ENCODE measurements around the gene DLGAP3.
A peak's percentile ranks its signal among the peaks of the same experiment; 100 is the strongest.

Gene DLGAP3

DNA sequence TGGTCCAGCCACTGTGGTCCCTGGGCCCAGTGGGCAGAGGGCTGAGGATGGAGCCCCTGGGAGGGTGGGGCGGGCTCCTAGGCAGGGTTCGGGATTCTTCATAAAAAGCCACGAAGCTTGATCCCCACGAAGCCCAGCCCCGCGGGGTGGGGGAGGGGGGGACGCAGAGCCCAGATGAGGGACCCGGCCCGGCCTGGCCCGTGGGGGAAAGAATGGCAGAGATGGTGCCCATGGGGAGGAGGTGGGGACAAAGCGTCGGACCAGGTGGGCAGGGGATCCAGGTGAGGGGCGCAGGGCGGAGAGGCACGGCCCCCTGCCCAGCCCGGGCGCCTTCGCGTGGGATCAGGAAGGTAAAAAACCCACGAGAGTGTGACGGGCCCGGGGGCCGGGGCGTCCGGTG is 63.9 kb downstream of the DLGAP3 start:
- no peak for DNase-seq

DNA sequence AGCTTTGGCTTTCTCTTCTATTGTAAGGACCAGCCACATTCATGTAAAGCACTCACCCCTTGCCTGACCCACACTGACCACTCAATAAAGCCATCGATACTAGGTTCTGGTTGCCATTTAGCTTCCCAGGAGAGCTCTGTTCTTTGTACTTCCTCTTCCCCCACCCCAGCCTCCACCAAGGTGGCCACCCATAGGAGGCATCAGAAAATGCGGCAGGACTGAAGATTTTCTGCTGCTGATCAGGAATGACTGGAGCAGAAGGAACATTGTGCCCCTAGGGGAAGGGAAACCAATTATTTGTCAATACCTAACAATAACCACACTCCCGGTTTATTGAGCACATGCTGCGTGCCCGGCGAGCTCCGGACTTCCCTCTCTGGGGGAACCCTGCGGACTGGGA is 64.7 kb downstream of the DLGAP3 start:
- DNase-seq: no peak

DNA sequence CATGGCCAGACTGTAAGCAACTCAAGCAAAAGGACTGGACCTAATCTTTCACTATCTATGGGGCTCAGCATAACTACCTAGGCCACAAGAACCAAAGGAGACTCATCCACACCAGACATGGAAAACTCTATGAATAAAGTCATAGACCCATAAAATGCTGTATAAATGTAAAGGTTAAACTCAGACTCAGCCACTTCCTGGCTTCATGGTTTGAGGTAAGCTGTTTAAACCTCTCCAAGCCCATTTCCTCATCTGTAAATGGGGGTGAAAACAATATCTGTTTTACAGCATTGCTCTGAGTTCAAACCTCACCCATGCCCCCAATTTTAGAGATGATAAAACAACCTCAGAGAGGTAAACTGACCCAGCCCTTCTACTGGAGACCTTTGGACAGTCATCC is 65.9 kb downstream of the DLGAP3 start:
- DNase-seq: no peak

DNA sequence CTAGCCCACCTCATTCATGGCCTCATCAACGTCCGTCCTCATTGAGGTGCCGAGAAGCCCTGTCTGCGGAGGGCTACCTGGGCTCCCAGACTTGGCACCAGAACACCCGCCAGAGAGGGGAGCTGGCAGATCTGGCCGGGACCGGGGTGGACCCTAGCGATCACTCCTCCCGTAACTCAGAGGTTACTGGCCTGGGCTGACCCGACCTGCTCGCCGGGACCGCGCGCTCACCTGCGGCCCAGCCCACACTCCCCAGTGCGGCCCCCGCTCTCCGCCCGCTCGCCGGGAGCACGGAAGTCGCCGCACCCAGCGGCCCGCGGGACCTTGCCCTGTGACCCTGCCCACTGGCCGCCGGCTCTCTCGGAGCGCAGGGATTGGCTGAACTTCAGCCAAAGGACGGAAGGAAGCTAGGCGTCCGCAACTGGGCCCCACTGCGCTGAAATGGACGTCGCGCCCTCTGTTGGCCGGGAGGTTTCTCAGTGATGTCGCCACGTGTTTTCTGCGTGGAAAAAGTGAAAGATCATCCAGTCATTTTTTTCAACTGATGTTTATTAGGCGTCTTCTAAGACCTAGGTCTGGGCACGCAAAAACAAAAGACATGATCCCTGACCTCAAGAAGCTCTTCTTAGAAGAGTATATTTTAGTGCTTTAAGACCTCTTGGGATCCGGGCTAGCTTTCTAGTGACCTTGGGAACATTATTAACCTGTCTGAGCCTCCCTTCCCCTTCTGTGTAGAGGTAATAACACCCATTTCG is 69.8 kb downstream of the DLGAP3 start, which contains the start of gene SMIM12:
TSS of gene SMIM12 (minus strand) at position 304 of the 755 bp plus-strand sequence. CDS start 3,772 bp downstream, outside the sequence.
- DNase-seq: peak; percentile 100

DNA sequence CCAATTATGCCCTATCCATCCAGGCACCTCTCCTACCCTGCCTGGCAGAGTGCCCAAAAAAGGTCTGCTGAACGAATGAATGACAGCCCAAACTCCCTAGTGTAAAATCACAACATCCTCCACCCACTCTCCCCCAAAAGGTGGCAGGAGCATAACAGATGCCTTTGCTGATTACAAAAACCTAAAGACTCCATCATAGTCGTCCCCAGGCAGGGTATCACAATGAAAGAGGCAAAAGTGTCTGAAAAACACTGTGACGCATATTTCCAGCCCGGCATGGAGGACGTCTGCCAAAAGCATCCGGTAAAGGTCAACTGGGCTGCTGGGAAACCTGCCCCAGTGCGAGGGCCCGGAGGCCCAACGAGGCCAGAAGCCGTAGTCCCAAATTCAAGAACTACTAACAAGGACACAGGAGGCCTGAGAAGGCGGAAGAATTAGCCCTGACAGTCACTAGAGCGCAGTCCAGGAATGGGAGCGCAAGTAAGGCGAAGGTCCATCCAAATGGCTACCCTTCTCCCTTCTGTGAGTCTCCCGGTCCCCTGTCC is 70.5 kb downstream of the DLGAP3 start:
- peak; percentile 89 for DNase-seq

DNA sequence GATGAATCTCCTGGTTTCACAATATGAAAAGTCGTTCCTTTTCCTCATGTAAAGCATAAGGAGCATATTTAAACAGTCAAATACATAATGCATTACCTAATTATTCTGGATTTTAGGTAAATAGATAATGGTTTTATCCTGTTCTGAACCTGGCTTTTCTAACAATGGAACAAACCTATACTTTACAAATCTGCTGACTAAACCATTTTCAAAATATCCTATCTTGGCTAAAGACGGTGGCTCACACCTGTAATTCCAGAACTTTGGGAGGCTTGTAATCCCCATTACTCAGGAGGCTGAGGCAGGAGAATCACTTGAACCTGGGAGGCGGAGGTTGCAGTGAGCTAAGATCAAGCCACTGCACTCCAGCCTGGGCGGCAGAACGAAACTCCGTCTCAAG is 72.8 kb downstream of the DLGAP3 start:
- no peak for DNase-seq

DNA sequence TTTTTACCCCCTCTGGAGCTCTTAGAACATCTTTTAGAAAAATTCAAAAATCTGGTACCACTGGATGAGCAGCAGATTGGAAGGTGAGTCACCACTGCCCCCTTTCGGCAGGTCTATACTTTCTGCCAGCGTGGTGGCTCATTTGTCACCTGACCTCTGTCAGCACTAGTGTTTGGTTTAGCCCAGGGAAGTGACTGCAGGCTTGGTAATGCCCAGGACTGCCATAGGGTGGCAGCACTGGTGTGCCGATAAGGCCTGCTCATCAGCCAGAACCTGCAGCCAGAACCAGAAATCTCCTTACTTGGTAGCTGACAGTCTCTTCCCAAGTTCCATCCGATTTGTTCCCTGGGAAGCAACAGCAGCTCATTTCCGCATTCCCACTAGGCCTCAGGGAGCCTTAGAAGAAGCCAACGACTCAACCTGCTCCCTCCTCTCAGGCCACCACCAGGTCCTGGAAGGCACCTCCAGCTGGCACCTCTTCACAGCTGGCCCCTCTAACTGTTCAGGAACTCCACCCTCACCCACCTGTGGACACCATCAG is 76.7 kb downstream of the DLGAP3 start:
- peak; percentile 100 for DNase-seq

DNA sequence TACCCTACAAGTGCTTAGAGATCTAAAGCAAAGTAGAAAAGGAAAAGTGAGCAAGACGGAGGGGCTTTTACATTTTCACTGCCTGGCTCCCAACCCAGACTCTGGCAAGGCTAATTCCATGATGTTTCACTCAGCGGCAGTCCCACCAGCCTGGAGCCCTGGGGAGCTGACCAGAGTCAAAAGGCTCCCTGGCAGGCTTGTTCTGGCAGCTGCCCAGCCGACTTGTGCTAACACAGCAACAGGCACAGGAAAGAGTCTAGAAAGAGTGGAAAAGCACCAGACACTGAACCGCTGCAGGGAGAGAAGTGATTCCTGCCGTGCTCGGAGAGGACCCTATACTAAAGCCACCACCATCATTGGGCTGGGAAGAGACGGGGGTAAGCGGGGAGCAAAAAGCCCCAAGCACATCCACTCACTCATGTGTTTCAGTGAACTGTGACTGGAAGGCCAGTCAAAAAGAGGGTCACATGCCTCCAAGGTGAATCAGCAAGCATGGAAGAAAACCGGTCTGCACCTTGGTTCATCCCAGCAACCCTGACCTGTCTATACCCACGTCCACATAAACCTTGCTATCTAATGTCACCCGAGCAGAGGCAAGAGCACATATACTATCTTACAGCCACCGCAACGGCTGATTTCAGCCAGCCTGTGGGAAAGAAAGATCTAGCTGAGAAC is 77.9 kb downstream of the DLGAP3 start:
- no peak for DNase-seq

DNA sequence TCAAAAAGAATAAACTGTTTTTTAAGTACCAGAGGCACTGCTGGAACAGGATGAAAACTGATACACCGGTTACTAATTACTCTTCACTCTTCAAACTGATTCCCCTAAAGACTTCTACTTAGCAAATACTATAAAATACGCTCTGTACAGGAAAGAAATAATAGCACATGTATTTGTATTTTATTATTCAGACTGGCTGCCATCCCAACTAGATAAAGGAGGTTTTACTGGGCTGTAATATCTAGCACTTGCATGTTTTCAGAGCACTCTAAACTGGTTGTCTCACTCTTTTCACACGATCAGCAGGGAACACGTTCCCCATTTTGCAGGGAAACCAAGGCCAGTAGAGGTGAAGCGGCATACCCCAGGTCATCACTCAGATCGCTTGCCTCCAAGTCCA is 79.1 kb downstream of the DLGAP3 start:
- no peak for DNase-seq

DNA sequence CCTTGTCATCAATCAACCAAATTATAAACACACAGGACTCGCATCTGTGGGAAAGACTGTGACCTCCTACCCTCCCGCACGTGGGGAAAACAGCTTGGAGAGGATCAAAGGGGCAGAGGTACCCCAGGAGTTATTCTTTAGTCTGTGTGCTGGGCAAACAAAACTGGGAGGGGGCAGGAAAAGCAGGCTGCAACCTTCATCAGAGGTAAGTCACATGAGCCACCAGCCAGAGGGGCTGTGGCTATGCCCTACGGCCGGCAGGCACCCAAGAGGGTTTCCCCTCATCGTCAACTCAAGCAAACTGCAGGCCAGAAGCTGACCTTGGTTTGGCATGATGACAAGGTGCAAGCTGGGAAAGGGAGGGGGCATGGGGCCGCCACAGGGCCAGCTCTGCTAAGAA is 82.4 kb downstream of the DLGAP3 start:
- DNase-seq: no peak

DNA sequence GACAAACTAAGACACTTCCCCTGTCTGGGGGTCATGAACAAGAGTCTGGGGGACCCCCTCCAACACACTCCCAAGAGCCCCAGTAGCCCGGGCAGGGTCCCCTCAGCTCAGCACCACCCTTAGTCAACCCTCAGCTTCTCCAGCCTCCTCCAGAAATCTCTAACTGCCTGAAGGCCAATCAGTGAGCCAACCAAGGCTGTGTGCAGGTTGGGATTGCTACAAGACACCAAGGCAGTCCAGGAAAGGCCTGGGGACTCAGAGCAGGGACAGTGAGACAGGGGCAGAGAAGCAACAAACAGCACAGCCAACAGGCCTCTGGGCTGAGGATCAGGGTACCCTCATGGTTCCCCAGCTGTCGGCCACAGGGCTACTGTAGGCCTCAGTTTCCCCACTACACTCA is 83.2 kb downstream of the DLGAP3 start:
- no peak for DNase-seq

DNA sequence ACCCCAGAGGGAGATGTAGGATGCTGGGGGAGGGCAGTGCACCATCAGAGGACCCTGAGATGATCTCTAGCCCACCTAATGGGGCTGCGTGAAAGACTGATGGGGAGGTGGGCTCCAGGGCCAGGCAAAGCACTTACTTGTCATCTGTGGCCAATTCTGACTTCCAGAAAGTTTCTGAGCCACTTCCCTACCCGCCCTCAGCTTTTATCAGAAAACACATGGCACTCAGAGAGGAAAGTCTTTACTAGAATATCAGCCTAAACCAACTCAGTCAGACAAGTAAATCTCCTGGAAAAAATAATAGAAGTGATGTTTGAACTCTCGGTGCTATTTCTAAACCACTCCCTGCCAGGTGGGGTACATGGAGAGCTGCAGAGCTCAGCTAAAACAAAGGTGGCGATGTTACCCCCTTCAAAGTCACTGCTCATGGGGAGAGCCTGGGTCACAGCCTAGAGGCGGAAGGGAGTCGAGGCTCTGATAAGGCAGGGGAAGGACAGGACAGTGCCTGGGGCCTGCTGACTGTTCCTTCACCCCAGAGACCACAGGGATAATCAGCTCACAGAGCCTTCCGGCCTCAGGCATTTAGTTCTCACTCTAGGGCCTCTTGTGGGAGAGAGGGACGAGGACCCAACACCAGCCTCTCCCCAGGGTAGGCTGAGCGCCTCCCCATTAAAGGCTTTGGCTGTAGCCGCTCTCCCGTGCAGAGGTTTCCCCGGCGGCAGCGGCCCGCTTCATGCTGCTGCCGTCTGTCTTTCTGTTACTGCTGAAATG is 84.1 kb downstream of the DLGAP3 start:
- no peak for DNase-seq

DNA sequence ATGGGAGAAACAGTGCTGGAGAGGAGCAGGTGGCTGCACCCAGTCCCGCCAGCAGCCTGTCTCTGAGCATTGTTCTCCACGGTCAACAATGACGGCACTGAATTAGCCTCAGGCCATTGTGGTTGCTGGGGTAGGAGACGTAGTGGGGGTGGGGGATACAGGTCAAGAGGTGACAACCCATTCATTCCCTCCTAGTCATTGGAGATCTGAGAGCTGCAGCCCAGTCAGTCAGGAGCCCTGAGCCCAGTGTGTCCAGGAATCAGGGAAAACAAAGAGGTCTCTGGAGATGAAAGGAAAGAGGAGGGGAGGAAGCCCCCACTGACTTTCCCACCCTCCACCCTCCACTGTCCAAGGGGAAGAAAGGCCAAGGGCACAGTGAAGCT is 85.2 kb downstream of the DLGAP3 start:
- DNase-seq: no peak

DNA sequence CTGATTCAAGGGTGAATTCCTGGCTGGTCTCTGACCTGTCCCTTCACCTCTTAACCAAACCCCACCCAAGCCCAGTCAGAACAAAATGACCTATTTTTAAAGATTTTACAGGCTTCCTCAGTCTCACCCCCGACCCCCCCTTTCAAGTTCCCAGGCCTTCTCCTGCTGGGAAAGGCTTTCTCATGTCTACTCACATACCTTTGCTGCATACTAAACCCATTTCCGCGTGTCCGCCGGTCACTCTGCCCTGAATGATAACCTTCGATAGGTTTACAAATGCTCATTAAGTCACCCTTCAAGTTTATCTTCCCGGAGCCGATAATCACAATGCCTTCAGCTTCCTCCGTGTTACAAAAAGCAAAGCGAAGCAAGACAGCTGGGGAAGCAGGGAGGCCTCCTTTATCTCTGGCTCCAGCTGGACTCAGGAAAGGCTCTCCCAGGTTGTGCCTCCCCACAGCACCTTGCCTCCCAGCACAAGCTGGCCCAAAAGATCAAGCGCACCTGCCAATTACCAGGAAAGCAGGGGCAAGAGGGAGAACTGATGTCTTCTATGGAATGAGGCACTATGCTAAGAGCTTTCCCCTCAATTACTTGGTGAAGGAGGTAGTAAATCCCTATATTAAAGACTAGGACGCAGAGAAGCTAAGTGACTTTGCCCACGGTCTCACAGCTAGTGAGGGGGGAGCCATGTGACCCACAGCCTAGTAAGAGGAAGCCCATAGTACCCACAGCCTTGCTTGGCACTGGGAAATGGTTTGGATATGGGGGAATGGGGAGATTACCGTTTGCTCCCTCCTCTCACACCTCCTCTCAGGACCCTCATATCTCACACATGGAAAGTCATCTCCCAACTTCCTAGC is 85.8 kb downstream of the DLGAP3 start:
- no peak for DNase-seq

DNA sequence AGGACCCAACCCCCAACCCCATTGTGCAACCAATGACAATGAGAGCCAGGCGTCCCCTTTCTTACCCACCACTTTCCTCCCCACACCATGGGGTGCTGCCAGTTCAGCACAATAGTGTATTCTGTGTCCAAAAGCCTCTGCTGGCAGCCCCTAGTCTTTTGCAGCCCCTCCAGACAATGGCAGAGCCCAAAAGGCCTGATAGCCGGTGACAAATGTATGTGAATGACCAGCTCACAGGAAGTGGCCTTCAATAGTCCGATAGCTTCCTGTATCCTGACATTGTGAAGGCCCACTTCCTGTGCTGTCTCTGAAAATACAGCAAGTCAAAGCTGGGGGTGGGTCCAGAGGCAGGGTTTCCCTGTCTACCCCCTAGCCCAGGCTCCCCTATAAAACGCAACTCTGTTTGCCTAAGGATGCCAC is 86.5 kb downstream of the DLGAP3 start:
- no peak for DNase-seq

DNA sequence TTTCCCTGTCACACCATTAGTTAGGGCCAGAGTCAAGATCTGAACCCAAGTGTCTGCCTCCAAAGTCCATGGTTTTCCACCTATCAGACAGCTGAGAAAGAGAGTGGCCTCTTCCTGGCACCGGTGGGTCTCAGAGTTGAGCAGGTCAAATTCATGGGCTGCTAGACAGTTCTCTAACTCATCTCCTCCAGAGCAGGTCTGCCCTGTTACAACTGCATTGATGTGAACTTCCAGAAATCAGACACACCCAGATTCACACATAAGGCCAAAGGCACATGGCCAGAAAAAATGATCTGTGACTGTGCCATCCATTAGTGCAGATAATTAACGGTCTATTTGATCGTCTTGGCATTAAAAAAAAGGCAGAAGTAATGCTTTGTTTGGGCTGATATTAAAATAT is 87.4 kb downstream of the DLGAP3 start:
- DNase-seq: no peak

DNA sequence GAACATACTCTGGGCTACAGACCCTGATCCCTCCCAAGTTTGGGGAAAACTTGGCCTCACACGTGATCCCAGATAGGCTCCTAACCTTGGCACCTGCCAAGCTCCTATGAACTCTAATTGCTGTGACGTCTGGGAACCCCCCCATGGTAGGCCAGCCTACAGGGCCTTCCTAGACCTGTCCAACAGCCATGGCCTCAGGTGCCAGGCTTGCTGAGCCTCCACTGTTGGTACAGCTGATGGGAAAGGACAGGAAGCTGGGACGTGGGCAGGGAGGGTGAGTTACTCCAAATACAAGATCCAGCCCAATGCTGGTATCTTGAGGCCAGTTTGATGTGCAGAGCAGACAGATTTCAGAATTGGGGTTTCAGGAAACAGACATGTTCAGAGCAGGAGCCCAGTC is 89.0 kb downstream of the DLGAP3 start:
- DNase-seq: no peak

DNA sequence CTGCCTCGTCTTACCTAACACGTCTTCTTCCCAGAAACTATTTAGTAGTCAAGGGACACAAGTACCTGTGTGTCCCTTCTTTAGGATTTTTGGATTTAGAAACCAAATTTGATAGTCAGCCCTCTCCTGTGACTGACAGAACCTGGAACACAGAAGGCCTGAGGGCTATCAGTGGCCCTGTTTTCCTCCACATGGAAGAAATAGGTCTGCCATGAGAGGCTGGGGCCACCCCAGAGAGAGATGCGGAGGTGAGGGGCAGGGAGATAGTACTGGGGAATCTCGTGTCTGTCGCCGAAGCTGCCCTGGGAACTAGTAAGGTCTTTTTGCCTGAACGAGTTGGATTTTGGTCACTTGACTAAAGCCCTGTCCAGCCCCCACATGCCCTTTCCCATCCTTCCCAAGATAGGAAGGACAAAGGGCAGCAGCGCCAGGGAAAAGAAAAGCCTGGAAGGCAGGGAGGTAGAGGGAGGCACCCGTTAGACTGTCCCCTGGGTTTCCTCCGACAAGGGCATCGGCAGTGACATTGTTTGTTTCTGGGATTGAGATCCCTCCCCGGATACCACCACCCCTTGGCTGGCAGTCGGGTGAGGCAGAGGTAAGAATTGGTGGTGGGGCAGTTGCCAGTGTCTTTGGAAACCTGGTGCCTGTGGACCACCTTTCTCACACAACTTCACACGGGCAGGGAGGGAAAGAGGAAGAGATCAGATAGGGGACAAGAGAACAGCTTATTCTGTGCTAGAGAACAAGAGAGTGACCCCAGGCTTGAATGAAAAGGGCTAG is 89.7 kb downstream of the DLGAP3 start:
- no peak for DNase-seq

DNA sequence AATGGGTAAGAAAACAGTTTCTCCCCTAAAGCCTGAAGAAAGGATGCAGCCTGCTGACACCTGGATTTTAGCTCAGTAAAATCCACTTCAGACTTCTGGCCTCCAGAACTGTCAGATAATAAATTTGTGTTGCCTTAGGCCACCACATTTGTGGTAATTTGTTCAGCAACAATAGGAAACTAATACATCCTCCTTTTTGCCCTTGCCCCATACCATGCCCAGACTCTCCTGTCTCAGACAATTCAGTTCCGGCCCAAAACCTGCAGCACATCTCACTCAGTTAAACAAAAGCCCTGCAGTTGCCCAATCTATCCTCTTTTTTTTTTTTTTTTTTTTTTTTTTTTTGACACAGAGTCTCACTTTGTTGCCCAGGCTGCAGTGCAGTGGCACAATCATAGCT is 95.7 kb downstream of the DLGAP3 start:
- DNase-seq: no peak

DNA sequence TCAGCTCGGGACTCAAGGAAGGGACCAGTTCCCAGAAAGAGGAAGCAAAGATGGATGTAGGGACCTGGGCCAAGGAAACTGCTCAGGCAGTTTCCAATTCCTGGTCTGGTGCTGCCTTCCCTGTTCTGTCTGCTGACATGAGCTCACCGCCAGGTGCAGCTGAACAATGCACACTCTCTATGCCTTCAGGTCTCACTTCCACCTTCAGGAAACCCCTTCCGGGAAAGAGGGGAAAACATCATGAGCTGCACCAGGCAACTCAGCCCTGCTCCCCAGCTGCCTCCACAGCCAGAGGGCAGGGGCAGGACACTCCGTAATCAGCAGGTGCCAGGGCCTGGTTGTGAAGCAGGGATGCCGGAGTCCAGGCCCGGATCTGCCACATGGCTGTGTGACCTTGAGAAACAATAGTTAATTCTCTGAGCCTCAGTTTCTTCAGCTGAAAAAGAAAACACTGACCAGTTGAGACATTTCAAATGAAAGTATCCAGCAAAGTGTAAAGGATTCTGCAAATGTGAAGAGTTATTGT is 97.7 kb downstream of the DLGAP3 start:
- no peak for DNase-seq

DNA sequence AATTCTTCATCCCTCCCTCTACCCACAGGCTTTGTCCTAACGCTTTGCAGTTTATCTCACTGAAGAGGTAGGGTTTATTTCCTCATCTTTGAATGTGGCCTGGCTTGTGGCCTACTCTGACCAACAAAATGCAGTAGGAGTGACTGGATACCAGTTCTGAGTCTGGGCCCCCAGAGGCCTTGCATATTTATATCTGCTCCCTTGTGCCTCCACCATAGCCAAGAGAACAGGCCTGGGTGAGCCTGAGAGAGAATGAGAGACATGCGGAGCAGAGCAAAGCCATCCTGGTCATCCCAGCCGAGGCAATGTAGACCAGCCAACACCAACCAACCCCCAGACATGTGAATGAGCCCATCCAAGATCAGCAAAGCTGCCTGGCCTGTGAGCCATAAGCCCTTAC is 100.2 kb downstream of the DLGAP3 start:
- no peak for DNase-seq
